HG02938 (cell line): ENCODE results near the gene MUC12.

Source experiments
- ATAC-seq: cut with Tn5 transposase; IDR thresholded peaks from one replicate; pipeline ENCODE4 v1.9.1; 2021; ENCODE audit warnings: mild to moderate bottlenecking, moderate library complexity; ENCODE audit not compliant: unreplicated experiment

MUC12 gene

GRCh38 chr7:100952641-100953040, 16.7 kb upstream of the MUC12 start:
- no peak for ATAC-seq

GRCh38 chr7:100957832-100958421, 11.4 kb upstream of the MUC12 start:
- no peak for ATAC-seq

- ATAC-seq = no peak
Measured at GRCh38 chr7:100959894-100960293, 9.5 kb upstream of the MUC12 start.

- no peak for ATAC-seq
Measured at GRCh38 chr7:100962537-100962936, 6.8 kb upstream of the MUC12 start.

GRCh38 chr7:100963386-100963785, 6.0 kb upstream of the MUC12 start:
- ATAC-seq = no peak

- ATAC-seq = no peak
Measured at GRCh38 chr7:100963874-100964273, 5.5 kb upstream of the MUC12 start.

- no peak for ATAC-seq
Measured at GRCh38 chr7:100964630-100965029, 4.7 kb upstream of the MUC12 start.

- no peak for ATAC-seq
Measured at GRCh38 chr7:100965045-100965722, 4.2 kb upstream of the MUC12 start.

GRCh38 chr7:100965723-100966541, 3.4 kb upstream of the MUC12 start:
- ATAC-seq = peak; percentile 53

GRCh38 chr7:100966542-100967291, 2.6 kb upstream of the MUC12 start:
- ATAC-seq = no peak

- ATAC-seq = no peak
Measured at GRCh38 chr7:100967292-100967863, 2.0 kb upstream of the MUC12 start.

GRCh38 chr7:100968031-100968430, 1.3 kb upstream of the MUC12 start:
- ATAC-seq = no peak

- ATAC-seq = no peak
Measured at GRCh38 chr7:100968650-100969049, 715 bp upstream of the MUC12 start.

- no peak for ATAC-seq
Measured at GRCh38 chr7:100971111-100972001, 2.0 kb downstream of the MUC12 start.

GRCh38 chr7:100972002-100972347, 2.6 kb downstream of the MUC12 start:
- ATAC-seq = no peak

- no peak for ATAC-seq
Measured at GRCh38 chr7:100974021-100974420, 4.7 kb downstream of the MUC12 start.

- no peak for ATAC-seq
Measured at GRCh38 chr7:100975371-100975821, 6.0 kb downstream of the MUC12 start.

- no peak for ATAC-seq
Measured at GRCh38 chr7:100978300-100978699, 8.9 kb downstream of the MUC12 start.

GRCh38 chr7:100983451-100984187, 14.3 kb downstream of the MUC12 start:
- no peak for ATAC-seq
